Thymus (tissue), 11 donors: ENCODE measurements around the gene SYT8. TPM values are rescaled to one million over a fixed set of nuclear protein-coding genes. Genes with fewer than 3 reads are reported as not detected.
A peak's percentile ranks its signal among the peaks of the same experiment; 100 is the strongest.

Experiments
- DNase-seq, 9 donors: peaks; one replicate each; pipeline ENCODE4 v3.0.0-alpha.2; 2013; ENCODE audit warnings: low spot score in 9 of 9, low read depth in 6 of 9, missing footprints in 1 of 9
- H3K27ac ChIP-seq, 2 donors: one replicate each; pipeline ENCODE4 v1.5.1; 2013; ENCODE audit warnings: control low read depth in 1 of 2, low read depth in 1 of 2, low read length in 1 of 2, mild to moderate bottlenecking in 1 of 2, moderate library complexity in 1 of 2
- H3K27me3 ChIP-seq, 2 donors: one replicate each; pipeline ENCODE4 v1.5.1; 2013; ENCODE audit warnings: low read length in 1 of 2; ENCODE audit not compliant: control insufficient read depth in 2 of 2, insufficient read depth in 1 of 2
- H3K36me3 ChIP-seq, 2 donors: one replicate each; pipeline ENCODE4 v1.5.1; 2013; ENCODE audit warnings: low read length in 1 of 2, mild to moderate bottlenecking in 1 of 2, moderate library complexity in 1 of 2; ENCODE audit not compliant: control insufficient read depth in 2 of 2, insufficient read depth in 2 of 2
- H3K4me1 ChIP-seq, 2 donors: one replicate each; pipeline ENCODE4 v1.5.1; 2013; ENCODE audit warnings: low read length in 2 of 2; ENCODE audit not compliant: control insufficient read depth in 2 of 2, insufficient read depth in 2 of 2
- H3K4me3 ChIP-seq, 2 donors: one replicate each; pipeline ENCODE4 v1.5.1; 2013; ENCODE audit warnings: low read length in 2 of 2, control low read depth in 1 of 2, mild to moderate bottlenecking in 1 of 2
- H3K9me3 ChIP-seq, 2 donors: one replicate each; pipeline ENCODE4 v1.5.1; 2013; ENCODE audit warnings: low read length in 1 of 2, mild to moderate bottlenecking in 1 of 2; ENCODE audit not compliant: control insufficient read depth in 2 of 2, insufficient read depth in 1 of 2
- WGBS: extraction: QIAGEN DNeasy Blood & Tissue Kit; methylation state at CpG from one replicate; pipeline ENCODE4 v1.1.7; 2013; 5-methylcytosine and 5-hydroxymethylcytosine counted together
- polyA plus RNA-seq: library from polyadenylated mRNA; stranded (reverse); fragments of 200-250 nt; gene quantifications from one replicate; pipeline ENCODE4 v1.2.3, GENCODE V29; 2013
- total RNA-seq: library from RNA; stranded (reverse); fragments of 120-200 nt; gene quantifications from one replicate; pipeline ENCODE4 v1.2.4, GENCODE V29; 2013
- donor health status: healthy.

SYT8 gene
- total and polyA plus RNA-seq, 2 donors, result 0.71 to 9.8 TPM

DNA sequence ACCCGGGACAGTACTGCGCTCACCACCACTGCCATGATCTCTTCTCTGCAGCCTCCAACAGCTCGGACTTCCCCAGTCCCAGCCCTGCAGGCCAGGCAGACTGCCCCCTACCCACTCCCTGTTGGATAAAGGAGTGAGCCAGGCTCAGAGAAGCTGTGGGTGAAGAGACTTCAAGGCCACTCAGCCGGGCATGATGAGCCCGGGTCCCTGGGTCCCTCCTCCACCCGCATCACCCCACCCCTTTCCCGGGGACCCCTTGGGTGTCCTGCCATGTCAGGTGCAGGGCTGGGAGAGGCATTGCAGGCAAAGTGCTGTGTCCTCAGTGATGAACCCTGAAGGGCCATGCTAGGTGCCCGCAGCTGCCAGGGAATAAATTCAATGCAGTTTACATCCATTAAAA, 32.6 kb downstream of the SYT8 start:
- no peaks in the 10 kb centered on the region for H3K9me3 ChIP-seq
- H3K27ac ChIP-seq, result no peak overlapping the region
- no peak for DNase-seq
- peaks cover 0 to 11% of the 10 kb centered on the region in 2 donors for H3K27me3 ChIP-seq
- peaks cover 0 to 5% of the 10 kb centered on the region in 2 donors for H3K36me3 ChIP-seq
- H3K4me3 ChIP-seq, result no peak overlapping the region
- WGBS, result 96% methylated on average over 8 of the region's 8 CpGs
- peaks cover 0 to 18% of the 10 kb centered on the region in 2 donors for H3K4me1 ChIP-seq

DNA sequence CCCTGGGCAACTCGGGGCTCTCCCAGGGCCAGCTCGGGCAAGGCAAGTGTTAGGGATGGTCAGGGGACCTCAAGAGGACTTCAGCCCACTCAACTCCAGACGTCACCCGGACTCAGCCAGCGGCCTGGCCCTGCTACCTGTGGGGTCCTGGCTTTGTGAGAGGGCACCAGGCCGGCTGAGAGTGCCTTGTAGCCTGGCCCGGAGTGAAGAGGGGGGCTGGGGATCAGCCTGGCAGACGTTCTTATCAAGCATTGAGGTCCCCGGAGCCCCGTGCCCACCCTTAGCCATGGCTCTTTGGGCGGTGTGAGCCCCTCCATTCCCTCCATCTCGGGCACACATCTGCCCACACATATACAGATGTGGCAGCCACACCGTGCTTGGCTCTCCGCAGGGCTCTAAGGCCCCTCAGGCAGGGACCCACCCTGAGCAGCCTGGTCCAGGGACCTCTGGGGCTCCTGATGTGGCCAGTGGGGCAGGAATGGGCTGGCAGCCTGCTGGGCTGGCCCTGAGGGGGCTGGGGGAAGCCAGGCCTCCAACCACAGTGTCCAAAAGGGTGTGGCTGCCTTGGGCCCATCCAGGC, 33.4 kb downstream of the SYT8 start:
- H3K4me1 ChIP-seq, result peaks cover 0 to 15% of the 10 kb centered on the region in 2 donors
- no peak overlapping the region for H3K4me3 ChIP-seq
- H3K27ac ChIP-seq, result no peak overlapping the region
- peaks cover 0 to 5% of the 10 kb centered on the region in 2 donors for H3K36me3 ChIP-seq
- H3K9me3 ChIP-seq, result no peaks in the 10 kb centered on the region
- no peak for DNase-seq
- peaks cover 0 to 11% of the 10 kb centered on the region in 2 donors for H3K27me3 ChIP-seq
- WGBS, result 96% methylated on average over 14 of the region's 14 CpGs

GRCh38 chr11:1868636-1869291, 34.0 kb downstream of the SYT8 start:
- Histone ChIP-seq H3K4me3 (no peak overlapping the region), H3K4me1 (peaks cover 0 to 15% of the 10 kb centered on the region in 2 donors), H3K27me3 (peaks cover 0 to 11% of the 10 kb centered on the region in 2 donors), H3K27ac (no peak overlapping the region), H3K36me3 (peaks cover 0 to 5% of the 10 kb centered on the region in 2 donors), H3K9me3 (no peaks in the 10 kb centered on the region)
- 91% methylated on average over 25 of the region's 25 CpGs for WGBS
- DNase-seq, result no peak

DNA sequence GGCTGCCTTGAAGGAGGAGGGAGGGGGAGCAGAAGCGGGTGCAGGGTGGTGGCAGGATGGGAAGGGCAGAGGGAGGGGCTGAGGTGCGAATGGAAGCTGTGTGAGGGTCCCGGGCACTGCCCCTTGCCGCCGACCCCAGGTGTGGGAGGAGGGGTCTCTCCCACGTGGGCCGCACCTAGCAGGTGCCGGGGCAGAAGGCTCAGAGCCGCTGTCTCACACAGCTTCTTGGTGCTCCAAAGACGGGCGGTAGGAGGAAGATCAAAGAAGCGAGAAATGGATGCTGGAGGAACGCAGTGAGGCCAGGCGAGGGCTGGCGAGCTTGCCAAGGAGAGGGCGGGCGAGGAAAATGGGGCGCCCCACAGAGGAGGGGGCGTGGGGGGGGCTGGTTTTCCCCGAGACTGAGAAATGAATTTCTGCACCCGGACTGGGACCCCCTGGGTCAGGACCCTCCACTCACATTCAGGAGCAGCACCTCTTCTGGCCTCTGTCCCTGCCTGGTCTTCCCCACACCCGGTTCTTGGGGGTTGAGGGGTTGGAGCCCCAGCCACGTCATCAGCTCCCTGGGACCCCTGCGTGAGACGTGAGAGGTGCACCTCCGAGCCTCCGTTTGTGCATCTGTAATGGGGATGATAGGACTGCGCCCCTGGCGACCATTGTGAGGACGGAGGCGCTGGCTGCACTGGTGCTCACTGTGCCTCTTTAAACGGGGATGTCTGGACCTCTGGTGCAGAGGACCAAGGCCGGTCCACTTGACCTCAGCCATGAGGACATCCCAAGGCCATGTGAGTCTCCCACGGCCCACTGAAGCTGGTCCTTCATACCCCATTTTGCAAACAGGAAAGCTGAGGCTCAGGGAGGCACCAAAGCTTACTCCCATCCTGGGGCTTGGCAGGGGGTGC, 34.9 kb downstream of the SYT8 start:
- H3K4me1 ChIP-seq, result peaks cover 0 to 14% of the 10 kb centered on the region in 2 donors
- H3K27me3 ChIP-seq, result peaks cover 0 to 11% of the 10 kb centered on the region in 2 donors
- no peak overlapping the region for H3K27ac ChIP-seq
- H3K9me3 ChIP-seq, result no peaks in the 10 kb centered on the region
- no peak for DNase-seq
- H3K4me3 ChIP-seq, result no peak overlapping the region
- H3K36me3 ChIP-seq, result peaks cover 0 to 5% of the 10 kb centered on the region in 2 donors
- WGBS, result 90% methylated on average over 34 of the region's 34 CpGs

DNA sequence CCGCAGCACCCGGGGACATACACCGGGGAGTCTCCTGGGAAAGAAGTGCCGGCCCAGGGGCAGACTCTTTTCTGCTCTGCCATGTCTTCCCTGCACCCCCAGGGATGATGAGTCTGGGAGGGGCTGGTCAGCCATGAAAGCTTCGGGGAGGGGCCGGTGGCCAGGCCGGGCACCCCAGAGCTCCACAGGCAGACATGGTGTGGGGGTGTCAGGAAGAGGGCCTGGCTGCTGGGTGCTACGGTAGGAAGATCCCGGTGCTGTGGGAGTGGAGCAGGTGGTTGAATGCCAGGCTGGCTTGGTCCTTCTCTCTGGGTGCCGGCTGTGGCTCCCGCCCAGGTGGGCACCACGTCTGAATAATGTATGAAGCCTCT, 35.5 kb downstream of the SYT8 start:
- 92% methylated on average over 12 of the region's 12 CpGs for WGBS
- H3K27ac ChIP-seq, result no peak overlapping the region
- H3K4me1 ChIP-seq, result peaks cover 0 to 15% of the 10 kb centered on the region in 2 donors

DNA sequence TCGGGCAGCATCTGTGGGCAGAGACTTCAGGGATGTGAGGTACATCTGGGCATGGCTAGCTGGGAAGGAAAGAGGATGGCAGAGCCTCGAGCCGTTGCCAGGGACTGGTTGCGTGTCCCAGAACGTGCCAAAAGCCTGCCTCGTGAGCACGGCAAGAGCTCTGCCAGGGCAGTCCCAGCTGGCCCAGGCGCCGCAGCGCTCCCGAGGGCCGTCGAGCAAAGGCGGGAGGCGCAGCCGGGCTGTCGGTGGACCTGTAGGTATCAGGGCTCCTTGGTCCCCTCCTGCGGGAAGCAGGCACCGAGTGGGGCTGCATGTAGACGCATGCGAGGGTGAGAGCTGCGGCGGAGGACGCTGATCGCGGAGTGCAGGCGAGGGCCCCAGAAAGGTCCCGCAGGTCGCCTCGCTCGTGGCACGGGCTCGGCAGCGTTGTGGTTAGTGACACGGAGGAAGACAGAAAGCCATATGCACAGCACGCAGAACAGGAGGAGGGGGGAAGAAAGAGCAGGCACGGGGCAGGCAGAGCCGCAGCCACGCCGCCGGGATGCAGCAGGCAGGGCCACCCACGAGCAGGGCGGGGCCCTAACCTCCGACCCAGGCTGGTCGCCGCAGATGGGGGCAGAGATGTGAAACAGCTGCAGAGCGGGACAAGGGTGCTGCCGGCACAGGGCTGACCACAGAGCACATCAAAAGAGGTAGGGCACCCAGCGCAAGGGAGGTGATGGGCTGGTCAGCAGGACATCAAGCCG, 36.1 kb downstream of the SYT8 start:
- 85% methylated on average over 50 of the region's 50 CpGs for WGBS
- no peaks in the 10 kb centered on the region for H3K9me3 ChIP-seq
- peaks cover 0 to 5% of the 10 kb centered on the region in 2 donors for H3K36me3 ChIP-seq
- no peak overlapping the region for H3K27ac ChIP-seq
- H3K27me3 ChIP-seq, result peaks cover 0 to 11% of the 10 kb centered on the region in 2 donors
- peak in 1 of 9 donors; percentile 35 for DNase-seq
- H3K4me3 ChIP-seq, result no peak overlapping the region
- H3K4me1 ChIP-seq, result peaks cover 0 to 17% of the 10 kb centered on the region in 2 donors

More for the DNA sequence above, 35.5 kb downstream of the SYT8 start:
- DNase-seq, result no peak
- peaks cover 0 to 5% of the 10 kb centered on the region in 2 donors for H3K36me3 ChIP-seq
- H3K9me3 ChIP-seq, result no peaks in the 10 kb centered on the region
- H3K4me3 ChIP-seq, result no peak overlapping the region
- H3K27me3 ChIP-seq, result peaks cover 0 to 11% of the 10 kb centered on the region in 2 donors

- Histone ChIP-seq H3K9me3 (no peaks in the 10 kb centered on the region), H3K27ac (no peak overlapping the region), H3K36me3 (peaks cover 0 to 4% of the 10 kb centered on the region in 2 donors), H3K4me1 (peaks cover 0 to 22% of the 10 kb centered on the region in 2 donors), H3K4me3 (no peak overlapping the region), H3K27me3 (peaks cover 0 to 11% of the 10 kb centered on the region in 2 donors)
- no peak for DNase-seq
- WGBS, result 94% methylated on average over 15 of the region's 15 CpGs
Observed at GRCh38 chr11:1871531-1871930, 36.7 kb downstream of the SYT8 start.

DNA sequence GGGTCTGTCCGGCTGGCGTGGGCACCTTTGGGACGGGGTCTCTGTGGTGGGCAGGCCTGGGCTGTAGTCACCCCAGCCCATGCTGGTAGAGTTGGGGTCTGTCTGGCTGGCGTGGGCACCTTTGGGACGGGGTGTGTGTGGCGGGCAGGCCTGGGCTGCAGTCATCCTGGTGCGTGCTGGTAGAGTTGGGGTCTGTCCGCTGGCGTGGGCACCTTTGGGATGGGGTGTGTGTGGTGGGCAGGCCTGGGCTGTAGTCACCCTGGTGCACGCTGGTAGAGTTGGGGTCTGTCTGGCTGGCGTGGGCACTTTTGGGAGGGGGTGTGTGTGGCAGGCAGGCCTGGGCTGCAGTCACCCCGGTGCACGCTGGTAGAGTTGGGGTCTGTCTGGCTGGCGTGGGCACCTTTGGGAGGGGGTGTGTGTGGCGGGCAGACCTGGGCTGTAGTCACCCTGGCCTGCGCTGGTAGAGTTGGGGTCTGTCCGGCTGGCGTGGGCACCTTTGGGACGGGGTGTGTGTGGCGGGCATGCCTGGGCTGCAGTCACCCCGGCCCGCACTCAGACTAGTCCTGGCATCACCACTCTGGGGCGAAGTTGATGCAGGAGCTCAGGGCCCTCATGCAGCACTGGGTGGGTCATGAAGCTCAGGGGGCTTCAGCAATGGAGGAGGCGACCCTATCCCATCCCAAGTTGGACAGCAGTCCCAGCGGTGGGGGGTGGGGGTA, 37.6 kb downstream of the SYT8 start:
- DNase-seq, result no peak
- WGBS, result 89% methylated on average over 25 of the region's 25 CpGs
- Histone ChIP-seq H3K36me3 (no peaks in the 10 kb centered on the region), H3K9me3 (no peaks in the 10 kb centered on the region), H3K27me3 (peaks cover 0 to 11% of the 10 kb centered on the region in 2 donors), H3K4me1 (peaks cover 0 to 22% of the 10 kb centered on the region in 2 donors), H3K4me3 (no peak overlapping the region), H3K27ac (no peak overlapping the region)
